Testis (tissue), 3 donors: ENCODE data around the gene HOXB4. TPM values are rescaled to one million over a fixed set of nuclear protein-coding genes. Genes with fewer than 3 reads are reported as not detected.

Experiments
- DNase-seq: peaks from one replicate; pipeline ENCODE4 v3.0.0-alpha.2; 2019
- H3K27ac ChIP-seq, 2 donors: fragments of 200-600 bp; sonication (generic); one replicate each; pipeline ENCODE4 v1.5.1; 2019
- H3K27me3 ChIP-seq: fragments of 200-600 bp; sonication (generic); one replicate; pipeline ENCODE4 v1.5.1; 2019
- H3K36me3 ChIP-seq: fragments of 200-600 bp; sonication (generic); one replicate; pipeline ENCODE4 v1.5.1; 2017; ENCODE audit warnings: low read depth; ENCODE audit errors: missing control alignments
- H3K4me1 ChIP-seq: fragments of 200-600 bp; sonication (generic); one replicate; pipeline ENCODE4 v1.5.1; 2019
- H3K4me3 ChIP-seq, 2 donors: fragments of 200-600 bp; sonication (generic); one replicate each; pipeline ENCODE4 v1.5.1; 2017 to 2019
- H3K9me3 ChIP-seq: fragments of 200-600 bp; sonication (generic); one replicate; pipeline ENCODE4 v1.5.1; 2017
- POLR2A ChIP-seq: fragments of 450-650 bp; IDR thresholded peaks from one replicate; pipeline ENCODE4 v1.6.1; 2017; ENCODE audit warnings: antibody characterized with exemption, mild to moderate bottlenecking, moderate library complexity
- WGBS, 2 donors: methylation state at CpG; one replicate each; pipeline ENCODE4 v1.1.5; 2018; 5-methylcytosine and 5-hydroxymethylcytosine counted together
- intact Hi-C: fragments of 100-400 bp; cut with DNase I; formaldehyde crosslinking; loops from one replicate; pipeline ENCODE4 v1.15.1; 2023; ENCODE audit warnings: low total_unique reads
- polyA plus RNA-seq: library from polyadenylated mRNA; stranded (reverse); fragments of 350-450 nt; fragmentation: Illumina TruSeq; extraction: RNeasy Lipid Tissue Mini Kit (QIAGEN cat#74804); gene quantifications from one replicate; pipeline ENCODE4 v1.2.3, GENCODE V29; 2014; ENCODE audit warnings: low read depth, low replicate concordance; ENCODE audit not compliant: insufficient read depth
- total RNA-seq, 2 donors: library from RNA; depleted of rRNA; stranded (reverse); fragments of >200 nt; gene quantifications; one replicate each; pipeline ENCODE4 v1.2.3, GENCODE V29; 2016
- TF ChIP-seq, protein P1 (sequence below), 3 experiments: fragments of 450-650 bp in 2 of 3; fragments of 200-600 bp in 1 of 3; sonication (generic) in 1 of 3; IDR thresholded peaks; one replicate each; pipeline ENCODE4 v1.5.1; 2016 to 2019; ENCODE audit warnings: antibody characterized with exemption in 3 of 3, mild to moderate bottlenecking in 2 of 3, moderate library complexity in 1 of 3

HOXB4 gene
- total and polyA plus RNA-seq, 3 donors from 2014 or later, result 1.6 to 1.8 (median 1.6) TPM

DNA sequence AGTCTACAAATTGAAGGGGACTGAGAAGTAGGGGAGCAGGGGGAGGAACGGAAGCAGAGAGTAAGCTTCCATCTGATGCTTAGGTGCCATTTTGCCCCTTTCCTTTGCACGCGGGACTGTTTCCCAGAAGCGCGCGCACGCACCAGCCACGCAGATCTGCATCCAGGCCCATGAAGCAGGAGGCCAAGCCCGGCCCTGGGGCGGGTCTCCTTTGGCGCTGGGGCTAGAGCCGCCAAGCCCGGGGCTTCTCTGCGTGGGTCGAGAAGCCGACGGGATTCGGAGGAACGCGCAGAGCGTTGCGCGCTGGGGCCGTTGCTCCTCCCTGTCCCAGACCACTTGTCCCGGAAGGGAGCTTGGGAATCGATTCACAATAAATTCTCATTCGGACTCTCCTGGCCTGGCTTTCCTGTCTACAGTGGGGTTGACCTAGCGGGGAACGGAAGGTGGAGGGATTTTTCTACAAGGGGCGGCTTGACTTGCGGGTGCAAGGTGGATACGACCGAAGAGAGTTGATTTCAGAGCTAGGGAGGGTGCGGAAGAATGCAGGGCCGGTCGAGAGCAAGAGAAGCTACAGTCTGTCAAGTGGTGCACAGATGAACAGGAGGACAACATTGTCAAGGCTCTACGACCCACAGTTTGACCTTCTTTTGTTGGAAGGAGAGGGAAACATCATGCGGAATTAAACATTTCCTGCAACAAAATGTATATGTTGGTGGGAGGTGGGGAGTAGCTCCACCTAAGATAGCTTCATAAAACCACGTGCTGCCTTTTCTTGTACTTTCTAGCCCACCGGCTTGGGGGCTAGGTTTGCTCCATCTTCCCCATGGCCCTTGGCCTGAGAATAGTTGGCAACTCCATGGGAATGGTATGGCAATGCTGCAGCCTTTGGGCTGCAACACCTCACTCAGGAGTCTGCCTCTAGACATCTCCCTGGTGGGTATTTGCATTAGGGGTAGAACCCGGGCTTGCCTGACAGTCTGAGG, 43.6 kb upstream of the HOXB4 start:
- no peak for DNase-seq
- no peaks in the 10 kb centered on the region for H3K9me3 ChIP-seq
- peaks cover 6% of the 10 kb centered on the region for H3K27me3 ChIP-seq
- no peak overlapping the region for H3K27ac ChIP-seq
- WGBS, 2 donors, result 16 to 18% methylated on average over 22 to 28 of the region's 41 CpGs
- peaks cover 7% of the 10 kb centered on the region for H3K4me1 ChIP-seq
- TF ChIP-seq, protein P1, sequence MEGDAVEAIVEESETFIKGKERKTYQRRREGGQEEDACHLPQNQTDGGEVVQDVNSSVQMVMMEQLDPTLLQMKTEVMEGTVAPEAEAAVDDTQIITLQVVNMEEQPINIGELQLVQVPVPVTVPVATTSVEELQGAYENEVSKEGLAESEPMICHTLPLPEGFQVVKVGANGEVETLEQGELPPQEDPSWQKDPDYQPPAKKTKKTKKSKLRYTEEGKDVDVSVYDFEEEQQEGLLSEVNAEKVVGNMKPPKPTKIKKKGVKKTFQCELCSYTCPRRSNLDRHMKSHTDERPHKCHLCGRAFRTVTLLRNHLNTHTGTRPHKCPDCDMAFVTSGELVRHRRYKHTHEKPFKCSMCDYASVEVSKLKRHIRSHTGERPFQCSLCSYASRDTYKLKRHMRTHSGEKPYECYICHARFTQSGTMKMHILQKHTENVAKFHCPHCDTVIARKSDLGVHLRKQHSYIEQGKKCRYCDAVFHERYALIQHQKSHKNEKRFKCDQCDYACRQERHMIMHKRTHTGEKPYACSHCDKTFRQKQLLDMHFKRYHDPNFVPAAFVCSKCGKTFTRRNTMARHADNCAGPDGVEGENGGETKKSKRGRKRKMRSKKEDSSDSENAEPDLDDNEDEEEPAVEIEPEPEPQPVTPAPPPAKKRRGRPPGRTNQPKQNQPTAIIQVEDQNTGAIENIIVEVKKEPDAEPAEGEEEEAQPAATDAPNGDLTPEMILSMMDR (IDR thresholded peaks at IDR 0.05), result no peak
- TF ChIP-seq POLR2A, result no peak
- no peak overlapping the region for H3K4me3 ChIP-seq
- H3K36me3 ChIP-seq, result no peaks in the 10 kb centered on the region
- intact Hi-C loops, result no loop called here

DNA sequence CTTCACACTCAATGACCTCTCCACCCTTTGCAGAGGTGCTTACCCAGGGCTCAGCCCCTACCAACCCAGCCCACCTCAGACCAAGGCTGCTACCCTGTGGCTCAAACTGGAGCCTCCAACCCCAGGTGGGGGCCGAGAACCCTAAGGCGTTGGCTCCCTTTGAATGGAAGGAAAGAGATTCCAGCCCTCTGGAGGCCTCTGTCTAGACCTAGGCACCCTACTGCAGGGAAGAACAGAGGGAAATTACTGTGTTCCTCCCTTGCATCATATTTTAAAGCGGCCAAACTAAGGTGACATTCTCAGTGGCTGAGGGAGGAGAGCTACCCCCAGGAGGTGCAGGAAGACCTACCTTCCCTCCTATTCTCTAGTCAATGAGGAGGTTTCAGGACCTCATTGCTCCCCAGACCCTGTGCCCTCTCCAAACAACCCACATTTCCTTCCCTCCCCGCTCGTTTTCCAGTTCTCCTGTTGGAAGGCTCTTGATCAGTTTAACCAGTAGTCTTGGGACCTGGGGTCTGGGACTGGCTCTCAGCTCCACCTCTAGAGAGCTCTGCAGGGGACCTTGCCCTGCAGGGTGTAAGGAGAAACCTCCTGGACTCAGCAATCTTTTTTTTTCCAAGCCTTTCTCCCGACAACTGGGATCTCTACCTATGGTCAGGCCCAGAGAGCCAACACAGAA, 42.5 kb upstream of the HOXB4 start:
- Histone ChIP-seq H3K27me3 (peaks cover 9% of the 10 kb centered on the region), H3K9me3 (no peaks in the 10 kb centered on the region), H3K4me1 (no peaks in the 10 kb centered on the region), H3K4me3 (no peak overlapping the region), H3K27ac (no peak overlapping the region), H3K36me3 (no peaks in the 10 kb centered on the region)
- intact Hi-C loops, result no loop called here
- 36 to 51% methylated on average over 6 of the region's 6 CpGs for WGBS, 2 donors
- no peak for DNase-seq
- TF ChIP-seq, protein P1 (IDR thresholded peaks at IDR 0.05), result no peak
- TF ChIP-seq POLR2A, result no peak

DNA sequence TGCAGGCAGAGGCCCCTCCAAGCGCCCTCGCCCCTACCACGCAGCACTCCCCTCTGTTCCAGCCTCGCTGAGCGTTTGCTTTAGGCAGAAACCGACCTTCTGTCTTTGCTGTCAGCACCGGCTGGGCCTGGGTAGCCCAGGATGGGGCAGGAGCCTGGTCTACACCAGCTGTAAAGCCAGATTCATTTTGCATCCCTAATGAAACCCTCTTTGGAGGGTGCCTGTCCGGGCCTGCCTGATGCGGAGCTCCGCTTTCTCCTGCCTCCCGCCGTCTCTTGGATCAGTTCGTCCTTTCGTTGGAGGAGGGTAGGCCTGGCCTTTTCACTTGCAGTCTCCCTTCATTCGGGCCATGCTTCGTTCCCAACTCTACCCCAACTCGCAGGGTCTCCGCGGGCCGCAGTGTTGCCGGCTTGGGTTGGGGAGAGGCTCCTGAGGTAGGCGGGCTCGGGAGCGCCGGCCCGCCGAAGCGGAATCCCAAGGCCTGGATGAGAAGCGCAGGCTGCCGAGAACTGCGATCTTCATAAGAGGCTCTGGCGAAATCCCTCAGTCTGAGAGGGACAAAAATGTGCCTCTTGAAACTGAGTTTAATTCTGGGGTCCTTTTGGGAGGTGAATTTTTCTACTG, 41.8 kb upstream of the HOXB4 start:
- Histone ChIP-seq H3K4me3 (no peak overlapping the region), H3K27me3 (peaks cover 9% of the 10 kb centered on the region), H3K27ac (no peak overlapping the region), H3K36me3 (no peaks in the 10 kb centered on the region), H3K4me1 (no peaks in the 10 kb centered on the region), H3K9me3 (no peaks in the 10 kb centered on the region)
- intact Hi-C loops, result no loop called here
- no peak for TF ChIP-seq POLR2A
- TF ChIP-seq, protein P1 (IDR thresholded peaks at IDR 0.05), result no peak
- no peak for DNase-seq
- 14 to 20% methylated on average over 25 to 32 of the region's 32 CpGs for WGBS, 2 donors

DNA sequence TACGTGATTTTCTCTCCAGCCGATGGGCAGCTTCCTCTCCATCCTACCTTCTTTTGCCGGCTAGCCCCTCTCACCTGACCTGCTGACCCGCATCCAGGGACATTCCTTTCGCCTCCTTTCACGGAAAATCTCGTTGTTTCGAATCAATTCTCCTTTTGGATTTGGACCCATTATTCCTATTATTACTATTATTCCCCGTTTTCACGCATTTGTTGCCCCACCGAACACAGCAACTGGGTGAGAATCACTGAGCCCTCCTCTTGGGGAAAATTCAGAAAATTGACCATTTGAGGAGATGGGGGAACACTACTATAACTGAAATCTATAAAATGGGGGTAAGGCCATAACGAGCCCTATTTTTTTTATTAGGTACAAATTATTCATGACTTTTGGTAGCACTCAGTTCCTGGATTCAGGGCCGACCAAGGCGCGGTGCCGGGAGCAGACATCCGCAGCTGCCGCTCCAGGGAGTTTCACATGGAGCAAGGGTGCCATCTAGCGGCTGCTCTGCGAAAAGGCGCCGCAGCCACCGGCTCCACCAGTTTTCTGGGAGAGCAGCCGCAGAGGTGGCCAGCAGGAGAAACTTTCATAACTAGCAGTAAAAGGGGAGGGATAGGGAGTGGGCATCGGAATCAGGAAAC, 40.2 kb upstream of the HOXB4 start:
- DNase-seq, result peak; percentile 92
- H3K9me3 ChIP-seq, result no peaks in the 10 kb centered on the region
- intact Hi-C loops, result no loop called here
- H3K27ac ChIP-seq, result no peak overlapping the region
- TF ChIP-seq, protein P1 (IDR thresholded peaks at IDR 0.05), result peak; percentile 93 to 96 (median 93)
- TF ChIP-seq POLR2A, result no peak
- H3K27me3 ChIP-seq, result peaks cover 9% of the 10 kb centered on the region
- WGBS, 2 donors, result 2 to 5% methylated on average over 25 of the region's 25 CpGs
- no peak overlapping the region for H3K4me3 ChIP-seq
- H3K4me1 ChIP-seq, result no peaks in the 10 kb centered on the region
- H3K36me3 ChIP-seq, result no peaks in the 10 kb centered on the region
